Adrenal gland (tissue), 12 donors: ENCODE data around the gene C4BPA. TPM values are rescaled to one million over a fixed set of nuclear protein-coding genes. Genes with fewer than 3 reads are reported as not detected.

ENCODE experiments used
- DNase-seq, 7 donors: peaks; one replicate each; pipeline ENCODE4 v3.0.0-alpha.2; 2019 to 2020
- H3K27ac ChIP-seq, 5 donors: fragments of 200-600 bp; sonication (generic) in 4 of 5; 1 replicate in 3 of 5; 2 replicates in 2 of 5; pipeline versions ENCODE4 v1.5.1 to v1.8.0; 2016 to 2020; ENCODE audit warnings: mild to moderate bottlenecking in 1 of 5
- H3K27me3 ChIP-seq: fragments of 200-600 bp; 2 replicates; pipeline ENCODE4 v1.8.0; 2021
- H3K36me3 ChIP-seq, 2 donors: fragments of 200-600 bp; replicated peaks in 1 of 2; 1 replicate in 1 of 2; 2 replicates in 1 of 2; pipeline versions ENCODE4 v1.5.1 to v1.8.0; 2018 to 2022
- H3K4me1 ChIP-seq, 2 donors: fragments of 200-600 bp; replicated peaks in 1 of 2; 1 replicate in 1 of 2; 2 replicates in 1 of 2; pipeline versions ENCODE4 v1.5.1 to v1.8.0; 2018 to 2021
- H3K4me3 ChIP-seq, 4 donors: fragments of 200-600 bp; sonication (generic) in 3 of 4; one replicate each; pipeline ENCODE4 v1.5.1; 2016 to 2018
- H3K9me3 ChIP-seq, 3 donors: fragments of 200-600 bp; sonication (generic) in 1 of 3; replicated peaks in 1 of 3; 1 replicate in 2 of 3; 2 replicates in 1 of 3; pipeline versions ENCODE4 v1.5.1 to v1.8.0; 2016 to 2021
- POLR2A ChIP-seq, 2 donors: fragments of 450-650 bp; IDR thresholded peaks; one replicate each; pipeline ENCODE4 v1.6.1; 2017; ENCODE audit warnings: antibody characterized with exemption in 2 of 2, mild to moderate bottlenecking in 2 of 2, moderate library complexity in 1 of 2
- WGBS, 4 donors: extraction: QIAGEN DNeasy Blood & Tissue Kit in 2 of 4; methylation state at CpG; one replicate each; pipeline versions ENCODE4 v1.1.5 to v1.1.7; 2013 to 2017; 5-methylcytosine and 5-hydroxymethylcytosine counted together
- intact Hi-C, 2 donors: fragments of 100-400 bp; cut with DNase I; formaldehyde crosslinking; loops; one replicate each; pipeline versions ENCODE4 v1.14.1 to v1.15.0; 2022 to 2023
- polyA plus RNA-seq, 3 donors: library from polyadenylated mRNA; stranded (reverse); fragments of 200-250 nt in 2 of 3; fragments of 350-450 nt in 1 of 3; fragmentation: Illumina TruSeq in 1 of 3; extraction: RNeasy Lipid Tissue Mini Kit (QIAGEN cat#74804) in 1 of 3; gene quantifications; one replicate each; pipeline ENCODE4 v1.2.3, GENCODE V29; 2013 to 2014
- total RNA-seq, 9 donors: library from RNA; depleted of rRNA in 4 of 9; stranded (reverse); fragments of >200 nt in 4 of 9; fragments of 120-200 nt in 1 of 9; fragmentation: NEBNext Ultra II Directional in 1 of 9; extraction: Animal tissue kit (Norgen Biotek cat#: 25700) in 1 of 9; gene quantifications; one replicate each; pipeline versions ENCODE4 v1.1.0 to v1.2.4, GENCODE V29; 2013 to 2023
- TF ChIP-seq, protein P1 (sequence below), 6 experiments: fragments of 450-650 bp in 4 of 6; fragments of 200-600 bp in 2 of 6; sonication (generic) in 1 of 6; IDR thresholded peaks; 1 replicate in 5 of 6; 2 replicates in 1 of 6; pipeline versions ENCODE4 v1.5.1 to v1.8.0; 2016 to 2021; ENCODE audit warnings: antibody characterized with exemption in 6 of 6, mild to moderate bottlenecking in 2 of 6, moderate library complexity in 1 of 6
- donor health status: healthy with polysubstance abuse.
- donor health status: Bipolar disorder and iron deficiency.
- donor health status: DM: yes; HTN: yes; CAD: no.
- donor health status: DM: no; HTN: no; CAD: no.
- donor health status: DM: no; HTN: no; CAD: no.
- donor health status: DM: yes; HTN: yes; CAD: no.

The C4BPA gene
- total and polyA plus RNA-seq, 12 donors: 0.13 to 23.4 (median 0.57) TPM; not detected in 5

DNA sequence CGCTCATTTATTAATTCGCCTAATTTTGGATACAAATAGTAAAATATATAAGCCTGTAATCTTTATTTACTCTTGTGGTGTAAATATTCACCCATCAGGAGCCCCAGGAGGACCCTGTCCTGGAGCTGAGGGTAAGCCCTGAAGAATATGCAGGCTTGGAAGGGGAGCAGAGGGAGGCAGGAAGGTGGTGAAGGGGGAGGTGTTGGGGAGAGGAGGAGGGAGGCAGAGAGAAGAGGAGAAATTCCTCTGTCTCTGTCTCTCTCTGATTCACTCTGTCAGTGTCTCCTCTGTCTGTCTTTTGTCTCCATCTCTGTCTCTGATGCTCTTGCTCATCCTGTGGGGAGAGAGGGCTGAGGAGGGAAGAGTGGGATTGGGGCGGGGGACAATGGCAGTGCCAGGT is 18.1 kb upstream of the C4BPA start:
- intact Hi-C loops: loop anchor here in 1 of 2 donors (5.0 kb wide), 1 partner anchor 411 kb away; the partner anchor contains the start of gene CR1
- H3K4me3 ChIP-seq: no peak overlapping the region
- H3K36me3 ChIP-seq: no peaks in the 10 kb centered on the region
- H3K9me3 ChIP-seq: no peaks in the 10 kb centered on the region
- no peak for DNase-seq
- H3K4me1 ChIP-seq: peaks cover 0 to 10% of the 10 kb centered on the region in 2 donors
- WGBS, 4 donors: 58 to 87% (median 69%) methylated on average over 3 of the region's 3 CpGs
- no peaks in the 10 kb centered on the region for H3K27me3 ChIP-seq
- no peak overlapping the region for H3K27ac ChIP-seq
- TF ChIP-seq POLR2A (IDR thresholded peaks at IDR 0.05): no peak
- TF ChIP-seq, protein P1, sequence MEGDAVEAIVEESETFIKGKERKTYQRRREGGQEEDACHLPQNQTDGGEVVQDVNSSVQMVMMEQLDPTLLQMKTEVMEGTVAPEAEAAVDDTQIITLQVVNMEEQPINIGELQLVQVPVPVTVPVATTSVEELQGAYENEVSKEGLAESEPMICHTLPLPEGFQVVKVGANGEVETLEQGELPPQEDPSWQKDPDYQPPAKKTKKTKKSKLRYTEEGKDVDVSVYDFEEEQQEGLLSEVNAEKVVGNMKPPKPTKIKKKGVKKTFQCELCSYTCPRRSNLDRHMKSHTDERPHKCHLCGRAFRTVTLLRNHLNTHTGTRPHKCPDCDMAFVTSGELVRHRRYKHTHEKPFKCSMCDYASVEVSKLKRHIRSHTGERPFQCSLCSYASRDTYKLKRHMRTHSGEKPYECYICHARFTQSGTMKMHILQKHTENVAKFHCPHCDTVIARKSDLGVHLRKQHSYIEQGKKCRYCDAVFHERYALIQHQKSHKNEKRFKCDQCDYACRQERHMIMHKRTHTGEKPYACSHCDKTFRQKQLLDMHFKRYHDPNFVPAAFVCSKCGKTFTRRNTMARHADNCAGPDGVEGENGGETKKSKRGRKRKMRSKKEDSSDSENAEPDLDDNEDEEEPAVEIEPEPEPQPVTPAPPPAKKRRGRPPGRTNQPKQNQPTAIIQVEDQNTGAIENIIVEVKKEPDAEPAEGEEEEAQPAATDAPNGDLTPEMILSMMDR (IDR thresholded peaks at IDR 0.05): no peak

DNA sequence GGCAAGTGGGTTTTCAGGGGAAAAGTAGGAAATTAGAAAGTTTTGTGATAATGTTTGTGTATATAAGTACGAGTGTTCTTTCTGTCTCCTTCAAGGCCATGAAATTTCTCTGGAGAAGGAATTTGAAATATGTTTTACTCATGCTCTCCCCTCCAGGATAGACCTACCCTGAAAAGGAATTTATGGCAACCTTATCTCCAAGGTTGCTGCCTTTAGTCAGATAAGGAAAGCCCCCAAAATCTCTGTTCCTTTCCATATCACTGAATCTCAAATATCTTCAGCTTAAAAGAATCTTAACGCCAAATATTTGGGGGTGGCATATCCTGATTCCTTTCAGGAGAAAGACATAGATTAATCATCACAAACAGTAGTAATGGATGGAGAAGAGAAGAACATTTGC is 15.9 kb upstream of the C4BPA start:
- no peak for TF ChIP-seq POLR2A (IDR thresholded peaks at IDR 0.05)
- TF ChIP-seq, protein P1 (IDR thresholded peaks at IDR 0.05): no peak
- Histone ChIP-seq H3K4me3 (no peak overlapping the region), H3K27me3 (no peaks in the 10 kb centered on the region), H3K36me3 (no peaks in the 10 kb centered on the region), H3K9me3 (no peaks in the 10 kb centered on the region), H3K27ac (no peak overlapping the region), H3K4me1 (peaks cover 0 to 10% of the 10 kb centered on the region in 2 donors)
- no peak for DNase-seq
- 63 to 75% (median 67%) methylated on average over 2 of the region's 2 CpGs for WGBS, 4 donors
- intact Hi-C loops: loop anchor here in 1 of 2 donors (5.0 kb wide), 1 partner anchor 409 kb away; the partner anchor contains the start of gene CR1

DNA sequence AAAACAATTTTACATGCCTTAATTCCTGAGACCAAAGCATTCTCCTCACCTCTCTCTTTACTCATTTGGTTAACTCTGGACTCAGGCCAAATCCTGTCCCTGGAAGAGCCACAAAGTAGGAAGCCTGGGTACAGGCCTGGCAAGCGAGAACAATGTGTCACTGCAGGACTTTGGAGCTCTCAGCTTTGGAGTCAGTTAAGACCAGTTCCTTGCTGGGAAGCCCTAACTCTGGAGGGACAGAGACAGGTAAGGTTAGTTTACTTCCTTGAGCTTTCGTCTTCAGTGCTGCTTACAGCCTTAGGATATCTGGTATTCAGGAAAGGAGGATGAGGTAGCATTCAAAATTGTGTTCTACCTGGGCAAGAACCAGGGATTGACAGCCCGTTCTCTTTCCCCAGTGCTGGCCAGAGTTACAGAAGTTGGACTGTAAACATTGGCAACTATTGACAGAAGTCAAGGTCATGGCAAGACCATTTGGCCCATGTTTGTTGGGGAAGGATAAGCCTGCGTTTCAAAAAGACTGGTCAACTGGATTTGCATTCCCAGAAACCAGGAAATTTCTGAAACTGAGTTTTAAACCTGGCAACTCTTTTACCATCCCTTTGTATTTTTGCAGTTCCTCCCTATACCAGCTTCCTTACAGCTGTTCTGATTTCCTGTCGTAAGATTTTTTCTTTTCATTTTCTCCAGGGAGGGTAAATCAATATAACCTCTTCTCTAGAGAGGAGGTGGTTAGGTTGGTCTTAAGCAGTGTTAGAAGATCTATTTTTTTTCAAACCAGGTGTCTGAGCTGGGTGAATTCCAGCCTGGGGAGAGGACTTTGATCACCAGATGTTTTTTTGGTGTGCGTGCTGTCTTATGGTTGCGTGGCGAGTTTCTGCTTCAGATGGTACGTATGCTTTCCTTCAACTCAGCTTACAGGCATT is 15.1 kb upstream of the C4BPA start, which contains the start of gene C4BPB:
Gene C4BPB (plus strand): TSS at position 160 of the 926 bp plus-strand sequence. CDS start 672 bp downstream, at position 832.
- Histone ChIP-seq H3K4me3 (no peak within 1 kb of the TSS), H3K27me3 (no peaks in the 10 kb centered on the region), H3K27ac (no peak within 1 kb of the TSS), H3K36me3 (no peaks in the 10 kb centered on the region), H3K9me3 (no peaks in the 10 kb centered on the region), H3K4me1 (peaks cover 0 to 10% of the 10 kb centered on the region in 2 donors)
- intact Hi-C loops: loop anchor here in 1 of 2 donors (5.0 kb wide), 1 partner anchor 408 kb away; the partner anchor contains the start of gene CR1
- 77 to 83% (median 81%) methylated on average over 8 to 9 of the region's 9 CpGs for WGBS, 4 donors
- DNase-seq: peak in 2 of 7 donors; percentile 15 to 27
- no peak for TF ChIP-seq POLR2A (IDR thresholded peaks at IDR 0.05)
- TF ChIP-seq, protein P1 (IDR thresholded peaks at IDR 0.05): no peak

DNA sequence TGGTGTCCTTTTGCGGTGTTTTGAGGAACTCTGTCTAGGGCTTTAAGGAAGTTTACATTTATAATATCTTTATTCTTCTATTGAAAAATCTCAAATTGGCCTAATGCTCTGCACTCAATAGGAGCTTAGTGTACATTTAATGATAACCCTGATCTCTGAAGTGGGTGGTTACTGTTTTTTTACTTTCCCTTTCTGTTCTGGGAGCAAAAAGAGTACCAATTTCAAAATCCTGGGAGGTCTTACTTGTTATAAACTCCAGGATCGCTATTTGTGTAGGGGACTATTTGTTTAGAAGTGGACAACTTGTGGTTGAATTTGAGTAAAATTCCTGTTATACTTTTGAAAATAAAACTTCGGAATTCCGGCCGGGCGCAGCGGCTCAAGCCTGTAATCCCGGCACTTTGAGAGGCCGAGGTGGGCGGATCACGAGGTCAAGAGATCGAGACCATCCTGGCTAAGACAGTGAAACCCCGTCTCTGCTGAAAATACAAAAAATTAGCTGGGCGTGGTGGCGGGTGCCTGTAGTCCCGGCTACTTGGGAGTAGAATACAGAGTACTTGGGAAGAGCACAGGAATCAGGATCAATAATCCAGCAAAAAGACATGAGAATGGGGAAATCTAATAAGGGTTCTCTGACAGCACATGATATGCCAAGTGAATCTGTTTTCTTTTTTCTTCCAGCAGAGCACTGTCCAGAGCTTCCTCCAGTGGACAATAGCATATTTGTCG is 14.2 kb upstream of the C4BPA start:
- intact Hi-C loops: loop anchor here in 1 of 2 donors (5.0 kb wide), 1 partner anchor 408 kb away; the partner anchor contains the start of gene CR1
- Histone ChIP-seq H3K27ac (no peak overlapping the region), H3K4me1 (peaks cover 0 to 10% of the 10 kb centered on the region in 2 donors), H3K4me3 (no peak overlapping the region), H3K27me3 (no peaks in the 10 kb centered on the region), H3K9me3 (no peaks in the 10 kb centered on the region), H3K36me3 (no peaks in the 10 kb centered on the region)
- no peak for TF ChIP-seq POLR2A (IDR thresholded peaks at IDR 0.05)
- TF ChIP-seq, protein P1 (IDR thresholded peaks at IDR 0.05): no peak
- 93 to 97% (median 95%) methylated on average over 17 of the region's 17 CpGs for WGBS, 4 donors
- no peak for DNase-seq
